ENCODE data around the gene VEZT. TPM values are rescaled to one million over a fixed set of nuclear protein-coding genes. Genes with fewer than 3 reads are reported as not detected.
"Not testable (repeated sequence)": the region's sequence is repeated elsewhere in the genome, so short reads cannot be mapped to it uniquely, and the experiment has no call there.

VEZT gene
- total RNA-seq, 4 donors from 2014 or later, result 27.7 to 82.0 (median 45.3) TPM

- DNase-seq, result no peak
- H3K4me3 ChIP-seq, result no peak overlapping the region
- TF ChIP-seq CTCF (IDR thresholded peaks at IDR 0.05) (no peak), POLR2A (IDR thresholded peaks at IDR 0.05) (no peak)
- H3K9me3 ChIP-seq, result no peaks in the 10 kb centered on the region
- H3K27me3 ChIP-seq, result no peaks in the 10 kb centered on the region
- peaks cover 0 to 3% (median 0%) of the 10 kb centered on the region in 3 donors for H3K4me1 ChIP-seq
- intact Hi-C loops (cut with DNase I), result no loop called here
- H3K36me3 ChIP-seq, result no peaks in the 10 kb centered on the region
- no peak overlapping the region for H3K27ac ChIP-seq
These were observed 25.3 kb upstream of the VEZT start for GRCh38 chr12:95192271-95192670.

- Histone ChIP-seq H3K4me3 (no peak overlapping the region), H3K9me3 (no peaks in the 10 kb centered on the region), H3K4me1 (peaks cover 0 to 9% (median 0%) of the 10 kb centered on the region in 3 donors), H3K27me3 (no peaks in the 10 kb centered on the region), H3K27ac (no peak overlapping the region), H3K36me3 (no peaks in the 10 kb centered on the region)
- 94 to 100% methylated on average over 3 of the region's 3 CpGs for WGBS, 2 donors
- TF ChIP-seq CTCF (IDR thresholded peaks at IDR 0.05), result no peak
- no peak for TF ChIP-seq POLR2A (IDR thresholded peaks at IDR 0.05)
- no peak for DNase-seq
- intact Hi-C loops (cut with DNase I), result no loop called here
These were observed 24.5 kb upstream of the VEZT start for GRCh38 chr12:95193139-95193538.

GRCh38 chr12:95195122-95195521 lies 22.5 kb upstream of the VEZT start:
- no peak overlapping the region for H3K4me3 ChIP-seq
- no peak for DNase-seq
- H3K9me3 ChIP-seq, result no peaks in the 10 kb centered on the region
- peaks cover 0 to 28% (median 7%) of the 10 kb centered on the region in 3 donors for H3K4me1 ChIP-seq
- no peak overlapping the region for H3K27ac ChIP-seq
- no peak for TF ChIP-seq CTCF (IDR thresholded peaks at IDR 0.05)
- TF ChIP-seq POLR2A (IDR thresholded peaks at IDR 0.05), result no peak
- intact Hi-C loops (cut with DNase I), result no loop called here
- no peaks in the 10 kb centered on the region for H3K36me3 ChIP-seq
- H3K27me3 ChIP-seq, result no peaks in the 10 kb centered on the region
- WGBS, 2 donors, result 79 to 84% methylated on average over 3 of the region's 3 CpGs

- 89 to 91% methylated on average over 6 to 7 of the region's 7 CpGs for WGBS, 2 donors
- DNase-seq; H3K9me3 ChIP-seq; H3K4me3 ChIP-seq; intact Hi-C loops (cut with DNase I); H3K27me3 ChIP-seq; H3K36me3 ChIP-seq: not testable (repeated sequence)
- H3K4me1 ChIP-seq, result peaks cover 0 to 47% (median 17%) of the 10 kb centered on the region in 3 donors
- H3K27ac ChIP-seq, result peak overlapping the region in 1 of 4 donors; percentile 20
These were observed 20.6 kb upstream of the VEZT start for GRCh38 chr12:95196875-95197569.

- Histone ChIP-seq H3K4me1 (peaks cover 0 to 53% (median 21%) of the 10 kb centered on the region in 3 donors), H3K27me3 (no peaks in the 10 kb centered on the region), H3K27ac (peak overlapping the region in 1 of 4 donors; percentile 20), H3K36me3 (no peaks in the 10 kb centered on the region), H3K4me3 (no peak overlapping the region), H3K9me3 (no peaks in the 10 kb centered on the region)
- TF ChIP-seq POLR2A (IDR thresholded peaks at IDR 0.05) (no peak), CTCF (IDR thresholded peaks at IDR 0.05) (no peak)
- WGBS, 2 donors, result 56 to 57% methylated on average over 2 of the region's 2 CpGs
- intact Hi-C loops (cut with DNase I), result no loop called here
- DNase-seq, result no peak
These were observed 20.0 kb upstream of the VEZT start for GRCh38 chr12:95197636-95198035.
